Gastrocnemius medialis (tissue), 4 donors: Measurements from ENCODE around the gene TFDP2.

Experiments used
- CTCF ChIP-seq, 5 experiments: fragments of 450-650 bp in 3 of 5; fragments of 200-600 bp in 2 of 5; sonication (generic) in 2 of 5; IDR thresholded peaks in 4 of 5; conservative IDR thresholded peaks in 1 of 5; 1 replicate in 4 of 5; 2 replicates in 1 of 5; pipeline ENCODE4 v1.5.1; 2016 to 2019; ENCODE audit warnings: antibody characterized with exemption in 5 of 5, mild to moderate bottlenecking in 3 of 5, moderate library complexity in 3 of 5
- POLR2A ChIP-seq, 2 donors: fragments of 450-650 bp; IDR thresholded peaks; one replicate each; pipeline ENCODE4 v1.6.1; 2017; ENCODE audit warnings: antibody characterized with exemption in 2 of 2, mild to moderate bottlenecking in 2 of 2, moderate library complexity in 2 of 2

- TF ChIP-seq POLR2A (IDR thresholded peaks at IDR 0.05) (no peak), CTCF (IDR thresholded peaks at IDR 0.05 in 4 of 5, conservative IDR thresholded peaks at IDR 0.05 in 1 of 5) (no peak)
Measured at GRCh38 chr3:142003291-142003690, 146.1 kb downstream of the TFDP2 start.
